Tibial artery (tissue), 4 donors: ENCODE data around the gene CACNG4.

Source experiments
- DNase-seq, 2 donors: peaks; one replicate each; pipeline ENCODE4 v3.0.0-alpha.2; 2019
- H3K27ac ChIP-seq, 2 donors: fragments of 200-600 bp; sonication (generic) in 1 of 2; 1 replicate in 1 of 2; 2 replicates in 1 of 2; pipeline ENCODE4 v1.5.1; 2018 to 2019; ENCODE audit warnings: mild to moderate bottlenecking in 1 of 2
- H3K27me3 ChIP-seq, 2 donors: fragments of 200-600 bp; sonication (generic) in 1 of 2; one replicate each; pipeline versions ENCODE4 v1.5.1 to v1.6.0; 2016 to 2019
- H3K36me3 ChIP-seq, 3 donors: fragments of 200-600 bp; sonication (generic) in 2 of 3; one replicate each; pipeline ENCODE4 v1.5.1; 2016 to 2019; ENCODE audit warnings: mild to moderate bottlenecking in 2 of 3
- H3K4me1 ChIP-seq, 4 donors: fragments of 200-600 bp; sonication (generic) in 2 of 4; 1 replicate in 3 of 4; 2 replicates in 1 of 4; pipeline ENCODE4 v1.5.1; 2016 to 2019
- H3K4me3 ChIP-seq, 2 donors: fragments of 200-600 bp; sonication (generic) in 1 of 2; 1 replicate in 1 of 2; 2 replicates in 1 of 2; pipeline ENCODE4 v1.5.1; 2018 to 2019; ENCODE audit warnings: mild to moderate bottlenecking in 2 of 2
- H3K9me3 ChIP-seq, 3 donors: fragments of 200-600 bp; sonication (generic) in 1 of 3; one replicate each; pipeline ENCODE4 v1.5.1; 2016 to 2019
- CTCF ChIP-seq, 2 experiments: fragments of 200-600 bp in 1 of 2; fragments of 450-650 bp in 1 of 2; IDR thresholded peaks; one replicate each; pipeline ENCODE4 v1.5.1; 2017 to 2019; ENCODE audit warnings: antibody characterized with exemption in 2 of 2, mild to moderate bottlenecking in 1 of 2, moderate library complexity in 1 of 2
- intact Hi-C: fragments of 100-400 bp; cut with DNase I; formaldehyde crosslinking; loops from one replicate; pipeline ENCODE4 v1.15.0; 2023; ENCODE audit warnings: low total_unique reads

CACNG4 gene

GRCh38 chr17:66952681-66953629, 11.6 kb upstream of the CACNG4 start:
- no peak for TF ChIP-seq CTCF (IDR thresholded peaks at IDR 0.05)
- Histone ChIP-seq H3K36me3 (no peaks in the 10 kb centered on the region), H3K4me1 (peaks cover 0 to 6% (median 0%) of the 10 kb centered on the region in 4 donors), H3K27ac (no peak overlapping the region), H3K9me3 (no peaks in the 10 kb centered on the region), H3K4me3 (no peak overlapping the region), H3K27me3 (peaks cover 0 to 20% of the 10 kb centered on the region in 2 donors)
- DNase-seq = no peak
- intact Hi-C loops = no loop called here

GRCh38 chr17:66953630-66954020, 10.9 kb upstream of the CACNG4 start:
- peaks cover 0 to 6% (median 0%) of the 10 kb centered on the region in 4 donors for H3K4me1 ChIP-seq
- H3K36me3 ChIP-seq = no peaks in the 10 kb centered on the region
- no peak overlapping the region for H3K4me3 ChIP-seq
- H3K9me3 ChIP-seq = no peaks in the 10 kb centered on the region
- DNase-seq = no peak
- intact Hi-C loops = no loop called here
- H3K27ac ChIP-seq = no peak overlapping the region
- H3K27me3 ChIP-seq = peaks cover 0 to 13% of the 10 kb centered on the region in 2 donors
- no peak for TF ChIP-seq CTCF (IDR thresholded peaks at IDR 0.05)

- peaks cover 0 to 15% of the 10 kb centered on the region in 2 donors for H3K27me3 ChIP-seq
- H3K4me1 ChIP-seq = peaks cover 0 to 6% (median 0%) of the 10 kb centered on the region in 4 donors
- H3K27ac ChIP-seq = no peak overlapping the region
- H3K36me3 ChIP-seq = no peaks in the 10 kb centered on the region
- H3K4me3 ChIP-seq = no peak overlapping the region
- intact Hi-C loops = no loop called here
- TF ChIP-seq CTCF (IDR thresholded peaks at IDR 0.05) = no peak
- no peak for DNase-seq
- no peaks in the 10 kb centered on the region for H3K9me3 ChIP-seq
Measured at GRCh38 chr17:66954632-66955031, 9.9 kb upstream of the CACNG4 start.

- Histone ChIP-seq H3K27ac (no peak overlapping the region), H3K36me3 (no peaks in the 10 kb centered on the region), H3K4me1 (peaks cover 0 to 6% (median 0%) of the 10 kb centered on the region in 4 donors), H3K27me3 (peaks cover 0 to 27% of the 10 kb centered on the region in 2 donors), H3K4me3 (no peak overlapping the region), H3K9me3 (no peaks in the 10 kb centered on the region)
- no peak for DNase-seq
- intact Hi-C loops = no loop called here
- no peak for TF ChIP-seq CTCF (IDR thresholded peaks at IDR 0.05)
Measured at GRCh38 chr17:66955821-66956220, 8.7 kb upstream of the CACNG4 start.

- no peak for TF ChIP-seq CTCF (IDR thresholded peaks at IDR 0.05)
- no peak overlapping the region for H3K27ac ChIP-seq
- no peaks in the 10 kb centered on the region for H3K9me3 ChIP-seq
- intact Hi-C loops = no loop called here
- H3K36me3 ChIP-seq = no peaks in the 10 kb centered on the region
- peaks cover 0 to 33% of the 10 kb centered on the region in 2 donors for H3K27me3 ChIP-seq
- DNase-seq = no peak
- peaks cover 0 to 6% (median 0%) of the 10 kb centered on the region in 4 donors for H3K4me1 ChIP-seq
- no peak overlapping the region for H3K4me3 ChIP-seq
Measured at GRCh38 chr17:66956941-66957340, 7.6 kb upstream of the CACNG4 start.
